GM10847 (cell line): ENCODE measurements around the gene STIM2.

Experiments
- POLR2A ChIP-seq: IDR thresholded peaks from 2 replicates; pipeline ENCODE4 v1.6.1; 2011; ENCODE audit not compliant: insufficient read length; ENCODE audit errors: extremely low read depth

STIM2 gene

GRCh38 chr4:27010334-27010940 lies 149.8 kb downstream of the STIM2 start:
- TF ChIP-seq POLR2A, result no peak

- TF ChIP-seq POLR2A, result no peak
These were observed 150.8 kb downstream of the STIM2 start for GRCh38 chr4:27011401-27011800.

GRCh38 chr4:27013012-27013411 lies 152.4 kb downstream of the STIM2 start:
- no peak for TF ChIP-seq POLR2A

GRCh38 chr4:27016551-27016950 lies 155.9 kb downstream of the STIM2 start:
- TF ChIP-seq POLR2A, result no peak

GRCh38 chr4:27017623-27018022 lies 157.0 kb downstream of the STIM2 start:
- TF ChIP-seq POLR2A, result no peak

GRCh38 chr4:27018076-27018475 lies 157.4 kb downstream of the STIM2 start:
- TF ChIP-seq POLR2A, result no peak

GRCh38 chr4:27018910-27019309 lies 158.3 kb downstream of the STIM2 start:
- TF ChIP-seq POLR2A, result no peak

GRCh38 chr4:27019766-27020165 lies 159.1 kb downstream of the STIM2 start:
- TF ChIP-seq POLR2A, result no peak

- no peak for TF ChIP-seq POLR2A
These were observed 159.6 kb downstream of the STIM2 start for GRCh38 chr4:27020203-27020602.

- no peak for TF ChIP-seq POLR2A
These were observed 160.0 kb downstream of the STIM2 start for GRCh38 chr4:27020603-27021002.

- TF ChIP-seq POLR2A, result no peak
These were observed 162.3 kb downstream of the STIM2 start for GRCh38 chr4:27022963-27023362.

GRCh38 chr4:27023366-27023765 lies 162.7 kb downstream of the STIM2 start:
- no peak for TF ChIP-seq POLR2A

GRCh38 chr4:27024805-27025204 lies 164.2 kb downstream of the STIM2 start:
- no peak for TF ChIP-seq POLR2A

- TF ChIP-seq POLR2A, result no peak
These were observed 166.8 kb downstream of the STIM2 start for GRCh38 chr4:27027428-27027827.

- TF ChIP-seq POLR2A, result no peak
These were observed 179.7 kb downstream of the STIM2 start for GRCh38 chr4:27040356-27040755.

- TF ChIP-seq POLR2A, result no peak
These were observed 181.8 kb downstream of the STIM2 start for GRCh38 chr4:27042411-27042810.

- TF ChIP-seq POLR2A, result no peak
These were observed 182.6 kb downstream of the STIM2 start for GRCh38 chr4:27043200-27043599.
